Fibroblast of pulmonary artery (primary cell): ENCODE results near the gene NDFIP2.

Experiments
- DNase-seq: peaks from one replicate; pipeline ENCODE4 v3.0.0-alpha.2; 2010; ENCODE audit warnings: low read depth
- H3K4me3 ChIP-seq: replicated peaks from 2 replicates; pipeline ENCODE4 v1.5.1; 2011; ENCODE audit warnings: low read depth, mild to moderate bottlenecking, control low read depth, low read length, moderate library complexity
- CTCF ChIP-seq: IDR thresholded peaks from 2 replicates; pipeline ENCODE4 v1.5.1; 2011; ENCODE audit warnings: mild to moderate bottlenecking, control low read depth, low read length, inconsistent platforms; ENCODE audit errors: missing control alignments

NDFIP2 gene

GRCh38 chr13:79529817-79530216 is 48.9 kb downstream of the NDFIP2 start:
- TF ChIP-seq CTCF, result no peak
- no peak overlapping the region for H3K4me3 ChIP-seq

GRCh38 chr13:79530270-79530669 is 49.3 kb downstream of the NDFIP2 start:
- no peak for DNase-seq
- H3K4me3 ChIP-seq, result no peak overlapping the region
- no peak for TF ChIP-seq CTCF

More at GRCh38 chr13:79529817-79530216, 48.9 kb downstream of the NDFIP2 start:
- DNase-seq, result no peak

GRCh38 chr13:79531542-79532254 is 50.7 kb downstream of the NDFIP2 start:
- H3K4me3 ChIP-seq, result no peak overlapping the region
- TF ChIP-seq CTCF, result no peak
- DNase-seq, result no peak

- H3K4me3 ChIP-seq, result no peak overlapping the region
- no peak for DNase-seq
- TF ChIP-seq CTCF, result no peak
Observed at GRCh38 chr13:79532576-79532975, 51.6 kb downstream of the NDFIP2 start.

- peak; percentile 26 for DNase-seq
- TF ChIP-seq CTCF, result no peak
- no peak overlapping the region for H3K4me3 ChIP-seq
Observed at GRCh38 chr13:79533781-79534400, 52.9 kb downstream of the NDFIP2 start.

GRCh38 chr13:79534596-79534995 is 53.6 kb downstream of the NDFIP2 start:
- H3K4me3 ChIP-seq, result no peak overlapping the region
- no peak for DNase-seq
- TF ChIP-seq CTCF, result no peak

- H3K4me3 ChIP-seq, result no peak overlapping the region
- no peak for DNase-seq
- TF ChIP-seq CTCF, result no peak
Observed at GRCh38 chr13:79538757-79539156, 57.8 kb downstream of the NDFIP2 start.
